Measurements from ENCODE around the gene ADAMTS6. TPM values are rescaled to one million over a fixed set of nuclear protein-coding genes. Genes with fewer than 3 reads are reported as not detected.
"Not testable (repeated sequence)": the region's sequence is repeated elsewhere in the genome, so short reads cannot be mapped to it uniquely, and the experiment has no call there.

The ADAMTS6 gene
- total and polyA plus RNA-seq, 4 donors = 5.3 to 22.0 (median 13.6) TPM

DNA sequence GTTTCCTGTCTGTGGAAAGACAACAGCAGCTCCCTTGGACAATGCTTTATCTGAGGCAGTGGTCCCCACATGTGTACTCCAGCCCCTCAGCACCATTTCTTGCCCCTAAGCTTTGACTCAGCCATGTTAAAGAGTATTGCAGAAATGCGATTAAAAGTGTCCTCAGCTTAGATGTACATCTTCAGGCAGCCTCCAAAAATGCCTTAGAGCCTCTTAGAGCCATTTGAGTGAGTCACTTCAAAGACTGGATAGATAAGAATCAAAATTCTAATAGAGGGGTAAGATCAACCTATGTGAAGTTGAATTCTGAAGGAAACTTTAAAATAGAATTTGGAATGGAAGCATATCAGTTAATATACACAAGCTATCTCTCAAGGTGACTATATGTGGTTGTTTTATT, 296.3 kb downstream of the ADAMTS6 start:
- WGBS (ENCODE audit: insufficient coverage) = 80% methylated on average over 1 of the region's 1 CpG

DNA sequence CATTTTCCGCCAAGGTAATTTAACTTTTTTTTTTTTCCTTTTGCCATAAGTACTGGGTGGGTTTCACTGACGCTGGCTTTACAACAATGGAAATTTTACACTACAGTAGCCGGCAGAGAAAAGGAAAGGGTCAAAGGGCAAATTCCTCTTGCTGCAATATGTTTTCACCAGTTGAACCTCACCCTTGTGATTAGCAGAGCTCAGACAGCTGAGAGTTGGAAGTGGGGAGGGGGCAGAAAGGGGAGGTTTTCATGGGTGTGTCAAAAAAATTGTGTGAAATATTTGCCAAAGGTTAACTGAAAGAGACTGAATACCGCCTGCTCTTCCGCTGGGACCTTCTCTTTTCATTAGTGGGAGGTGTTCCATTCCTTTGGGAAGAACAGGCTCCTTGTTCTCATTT, 296.9 kb downstream of the ADAMTS6 start:
- Histone ChIP-seq H3K9me3 (ENCODE audit: control insufficient read depth, insufficient read depth, low read length) (no peaks in the 10 kb centered on the region), H3K27ac (ENCODE audit: low read depth, low read length) (no peak overlapping the region), H3K36me3 (ENCODE audit: control insufficient read depth, insufficient read depth, low read length) (no peaks in the 10 kb centered on the region), H3K4me3 (ENCODE audit: low read depth, low read length) (no peak overlapping the region), H3K27me3 (ENCODE audit: control insufficient read depth, insufficient read depth, low read length) (no peaks in the 10 kb centered on the region), H3K4me1 (ENCODE audit: control insufficient read depth, insufficient read depth, low read length) (no peaks in the 10 kb centered on the region)
- no peak for DNase-seq (ENCODE audit: low read depth in 4 of 6, low spot score in 6 of 6)
- WGBS (ENCODE audit: insufficient coverage) = no CpG with 5 or more reads among the region's 5 CpGs

More for the DNA sequence above, 296.3 kb downstream of the ADAMTS6 start:
- no peaks in the 10 kb centered on the region for H3K9me3 ChIP-seq (ENCODE audit: control insufficient read depth, insufficient read depth, low read length)
- H3K27ac ChIP-seq (ENCODE audit: low read depth, low read length) = no peak overlapping the region
- H3K27me3 ChIP-seq (ENCODE audit: control insufficient read depth, insufficient read depth, low read length) = no peaks in the 10 kb centered on the region
- H3K4me3 ChIP-seq (ENCODE audit: low read depth, low read length) = no peak overlapping the region
- no peak for DNase-seq (ENCODE audit: low read depth in 4 of 6, low spot score in 6 of 6)
- H3K36me3 ChIP-seq (ENCODE audit: control insufficient read depth, insufficient read depth, low read length) = no peaks in the 10 kb centered on the region
- H3K4me1 ChIP-seq (ENCODE audit: control insufficient read depth, insufficient read depth, low read length) = no peaks in the 10 kb centered on the region

DNA sequence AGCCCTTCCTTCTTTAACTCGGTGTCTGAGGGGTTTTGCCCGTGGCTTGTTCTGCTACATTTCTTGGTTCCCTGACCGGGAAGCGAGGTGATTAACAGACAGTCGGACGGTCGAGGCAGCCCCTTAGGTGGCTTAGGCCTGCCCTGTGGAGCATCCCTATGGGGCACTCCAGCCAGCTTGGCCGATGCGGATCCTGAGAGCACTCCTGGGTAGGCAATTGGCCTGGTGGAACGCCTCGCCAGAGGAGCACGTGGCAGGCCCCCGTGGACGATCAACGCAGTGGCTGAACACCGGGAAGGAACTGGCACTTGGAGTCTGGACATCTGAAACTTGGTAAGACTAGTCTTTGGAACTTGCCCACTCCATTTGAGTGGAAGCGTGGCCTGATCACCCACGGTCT, 307.5 kb downstream of the ADAMTS6 start:
- not testable (repeated sequence) for H3K9me3 ChIP-seq (ENCODE audit: control insufficient read depth, insufficient read depth, low read length); H3K36me3 ChIP-seq (ENCODE audit: control insufficient read depth, insufficient read depth, low read length); H3K4me3 ChIP-seq (ENCODE audit: low read depth, low read length); H3K27ac ChIP-seq (ENCODE audit: low read depth, low read length); DNase-seq (ENCODE audit: low read depth in 4 of 6, low spot score in 6 of 6); H3K4me1 ChIP-seq (ENCODE audit: control insufficient read depth, insufficient read depth, low read length); H3K27me3 ChIP-seq (ENCODE audit: control insufficient read depth, insufficient read depth, low read length)
- over 99% methylated on average over 16 of the region's 18 CpGs for WGBS (ENCODE audit: insufficient coverage)

DNA sequence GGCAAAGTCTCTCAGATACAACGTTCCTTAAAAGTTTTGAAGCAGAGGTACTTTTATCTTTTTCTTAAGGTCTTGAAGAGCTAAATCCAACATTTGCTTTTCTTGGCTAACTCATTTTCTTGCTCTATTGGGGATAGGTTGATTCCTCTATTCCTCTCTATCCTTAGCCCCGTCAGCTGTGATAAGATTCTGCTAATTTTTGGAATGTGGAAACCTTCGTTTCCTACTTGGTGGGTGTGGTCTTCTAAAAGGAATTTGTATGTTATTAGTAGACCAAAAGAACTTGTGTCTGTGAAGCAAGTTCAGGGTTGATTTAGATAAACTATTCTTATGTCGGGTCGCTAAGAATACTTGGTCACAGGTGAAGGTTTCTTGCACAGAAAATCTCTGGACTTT, 308.6 kb downstream of the ADAMTS6 start:
- DNase-seq (ENCODE audit: low read depth in 4 of 6, low spot score in 6 of 6) = no peak
- 80% methylated on average over 1 of the region's 5 CpGs for WGBS (ENCODE audit: insufficient coverage)
- no peaks in the 10 kb centered on the region for H3K9me3 ChIP-seq (ENCODE audit: control insufficient read depth, insufficient read depth, low read length)

DNA sequence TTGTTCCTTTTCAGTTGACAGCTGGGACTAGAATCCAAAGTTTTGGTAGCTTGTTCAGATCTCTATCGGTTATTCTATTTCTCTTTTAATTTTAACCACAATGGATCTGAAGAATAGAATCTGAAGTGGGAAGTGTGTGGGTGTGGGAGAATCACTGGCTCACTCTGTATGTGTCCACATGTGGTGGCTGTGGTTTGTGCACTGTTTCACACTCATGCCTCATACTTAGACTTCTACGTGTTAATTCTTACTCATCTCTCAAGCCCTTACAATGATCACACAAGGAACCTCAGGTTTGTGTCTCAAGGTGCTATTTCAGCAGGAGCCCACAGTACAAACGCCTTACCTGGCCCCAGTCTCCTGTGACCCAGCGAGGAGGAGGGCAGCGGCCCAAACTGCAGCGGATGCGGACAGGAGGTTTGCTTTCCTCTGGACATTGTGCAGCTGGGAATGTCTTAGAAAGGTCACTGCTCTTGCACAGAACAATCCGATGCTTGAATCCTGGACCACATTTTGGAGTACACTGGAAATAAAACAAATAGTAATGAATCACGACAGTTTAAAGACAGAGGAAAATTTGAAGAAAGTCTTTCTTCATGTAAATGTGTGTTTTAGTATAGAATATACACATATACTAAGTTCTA, 309.1 kb downstream of the ADAMTS6 start:
- H3K27me3 ChIP-seq (ENCODE audit: control insufficient read depth, insufficient read depth, low read length) = no peaks in the 10 kb centered on the region
- no peak for DNase-seq (ENCODE audit: low read depth in 4 of 6, low spot score in 6 of 6)
- H3K4me1 ChIP-seq (ENCODE audit: control insufficient read depth, insufficient read depth, low read length) = no peaks in the 10 kb centered on the region
- WGBS (ENCODE audit: insufficient coverage) = 87% methylated on average over 7 of the region's 9 CpGs
- no peaks in the 10 kb centered on the region for H3K36me3 ChIP-seq (ENCODE audit: control insufficient read depth, insufficient read depth, low read length)
- H3K27ac ChIP-seq (ENCODE audit: low read depth, low read length) = no peak overlapping the region
- H3K4me3 ChIP-seq (ENCODE audit: low read depth, low read length) = no peak overlapping the region
- no peaks in the 10 kb centered on the region for H3K9me3 ChIP-seq (ENCODE audit: control insufficient read depth, insufficient read depth, low read length)

More for the DNA sequence above, 308.6 kb downstream of the ADAMTS6 start:
- H3K27ac ChIP-seq (ENCODE audit: low read depth, low read length) = no peak overlapping the region
- H3K27me3 ChIP-seq (ENCODE audit: control insufficient read depth, insufficient read depth, low read length) = no peaks in the 10 kb centered on the region
- no peak overlapping the region for H3K4me3 ChIP-seq (ENCODE audit: low read depth, low read length)
- no peaks in the 10 kb centered on the region for H3K4me1 ChIP-seq (ENCODE audit: control insufficient read depth, insufficient read depth, low read length)
- no peaks in the 10 kb centered on the region for H3K36me3 ChIP-seq (ENCODE audit: control insufficient read depth, insufficient read depth, low read length)

DNA sequence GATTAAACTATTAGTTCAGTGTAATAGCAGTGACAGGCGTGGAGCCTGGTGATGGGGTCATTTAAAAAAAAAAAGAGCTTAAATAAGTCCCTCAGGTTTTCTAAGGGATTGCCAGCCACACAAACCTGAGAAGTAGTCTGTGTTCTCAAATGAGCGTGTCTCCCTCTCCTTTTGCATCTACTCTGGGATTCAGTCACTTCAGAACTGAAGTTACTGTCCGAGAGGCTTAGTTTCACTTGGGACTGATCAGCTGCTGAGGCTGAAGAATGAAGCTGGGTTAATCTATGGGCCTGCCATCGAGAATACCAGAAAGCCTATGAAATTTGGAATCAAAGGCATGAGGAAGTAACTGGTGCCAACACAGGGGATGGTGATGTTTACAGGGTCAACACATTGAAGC, 310.1 kb downstream of the ADAMTS6 start:
- no peak overlapping the region for H3K27ac ChIP-seq (ENCODE audit: low read depth, low read length)
- H3K4me1 ChIP-seq (ENCODE audit: control insufficient read depth, insufficient read depth, low read length) = no peaks in the 10 kb centered on the region
- WGBS (ENCODE audit: insufficient coverage) = 93% methylated on average over 3 of the region's 4 CpGs
- H3K27me3 ChIP-seq (ENCODE audit: control insufficient read depth, insufficient read depth, low read length) = no peaks in the 10 kb centered on the region
- no peaks in the 10 kb centered on the region for H3K9me3 ChIP-seq (ENCODE audit: control insufficient read depth, insufficient read depth, low read length)
- no peak overlapping the region for H3K4me3 ChIP-seq (ENCODE audit: low read depth, low read length)
- DNase-seq (ENCODE audit: low read depth in 4 of 6, low spot score in 6 of 6) = no peak
- H3K36me3 ChIP-seq (ENCODE audit: control insufficient read depth, insufficient read depth, low read length) = no peaks in the 10 kb centered on the region

DNA sequence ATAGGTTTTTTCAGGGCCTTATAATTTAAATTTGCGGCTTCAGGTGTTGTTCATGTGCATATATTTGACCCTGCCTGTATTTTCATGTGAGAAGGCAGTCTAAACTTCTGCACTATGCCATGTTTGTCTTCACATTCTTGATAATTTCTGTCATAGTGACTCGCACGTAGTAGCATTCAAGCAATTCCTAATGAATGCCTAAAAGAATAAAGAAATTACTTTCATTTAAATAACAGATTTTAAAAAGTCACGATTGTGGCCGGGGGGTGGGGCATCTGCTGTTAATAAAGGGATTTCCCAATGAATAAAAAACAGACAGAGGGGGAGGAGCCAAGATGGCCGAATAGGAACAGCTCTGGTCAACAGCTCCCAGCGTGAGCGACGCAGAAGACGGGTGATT, 318.0 kb downstream of the ADAMTS6 start:
- H3K27me3 ChIP-seq (ENCODE audit: control insufficient read depth, insufficient read depth, low read length) = no peaks in the 10 kb centered on the region
- no peak overlapping the region for H3K4me3 ChIP-seq (ENCODE audit: low read depth, low read length)
- 100% methylated on average over 4 of the region's 10 CpGs for WGBS (ENCODE audit: insufficient coverage)
- H3K27ac ChIP-seq (ENCODE audit: low read depth, low read length) = no peak overlapping the region
- no peaks in the 10 kb centered on the region for H3K4me1 ChIP-seq (ENCODE audit: control insufficient read depth, insufficient read depth, low read length)
- DNase-seq (ENCODE audit: low read depth in 4 of 6, low spot score in 6 of 6) = no peak
- H3K9me3 ChIP-seq (ENCODE audit: control insufficient read depth, insufficient read depth, low read length) = no peaks in the 10 kb centered on the region
- no peaks in the 10 kb centered on the region for H3K36me3 ChIP-seq (ENCODE audit: control insufficient read depth, insufficient read depth, low read length)

DNA sequence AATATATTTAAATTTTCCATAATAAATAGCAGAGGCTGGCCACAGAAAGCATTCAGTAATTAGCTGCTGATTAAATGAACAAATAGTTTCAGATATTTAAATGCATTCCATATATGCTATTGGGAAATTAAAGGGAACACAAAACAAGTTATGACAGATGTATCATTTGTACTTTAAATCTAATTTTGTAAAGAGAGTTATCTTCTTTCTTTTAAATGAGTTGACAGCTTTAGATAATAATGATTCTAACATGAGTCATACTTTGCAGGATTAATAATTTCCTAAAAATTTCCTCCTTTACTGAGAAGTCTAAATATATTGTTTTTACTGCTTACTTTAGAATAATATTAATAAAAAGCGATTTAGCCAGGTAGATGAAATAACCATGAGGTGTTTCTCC, 320.1 kb downstream of the ADAMTS6 start:
- H3K4me1 ChIP-seq (ENCODE audit: control insufficient read depth, insufficient read depth, low read length) = no peaks in the 10 kb centered on the region
- H3K27me3 ChIP-seq (ENCODE audit: control insufficient read depth, insufficient read depth, low read length) = no peaks in the 10 kb centered on the region
- H3K36me3 ChIP-seq (ENCODE audit: control insufficient read depth, insufficient read depth, low read length) = no peaks in the 10 kb centered on the region
- H3K27ac ChIP-seq (ENCODE audit: low read depth, low read length) = no peak overlapping the region
- DNase-seq (ENCODE audit: low read depth in 4 of 6, low spot score in 6 of 6) = no peak
- no CpG with 5 or more reads among the region's 1 CpG for WGBS (ENCODE audit: insufficient coverage)
- no peak overlapping the region for H3K4me3 ChIP-seq (ENCODE audit: low read depth, low read length)
- no peaks in the 10 kb centered on the region for H3K9me3 ChIP-seq (ENCODE audit: control insufficient read depth, insufficient read depth, low read length)

DNA sequence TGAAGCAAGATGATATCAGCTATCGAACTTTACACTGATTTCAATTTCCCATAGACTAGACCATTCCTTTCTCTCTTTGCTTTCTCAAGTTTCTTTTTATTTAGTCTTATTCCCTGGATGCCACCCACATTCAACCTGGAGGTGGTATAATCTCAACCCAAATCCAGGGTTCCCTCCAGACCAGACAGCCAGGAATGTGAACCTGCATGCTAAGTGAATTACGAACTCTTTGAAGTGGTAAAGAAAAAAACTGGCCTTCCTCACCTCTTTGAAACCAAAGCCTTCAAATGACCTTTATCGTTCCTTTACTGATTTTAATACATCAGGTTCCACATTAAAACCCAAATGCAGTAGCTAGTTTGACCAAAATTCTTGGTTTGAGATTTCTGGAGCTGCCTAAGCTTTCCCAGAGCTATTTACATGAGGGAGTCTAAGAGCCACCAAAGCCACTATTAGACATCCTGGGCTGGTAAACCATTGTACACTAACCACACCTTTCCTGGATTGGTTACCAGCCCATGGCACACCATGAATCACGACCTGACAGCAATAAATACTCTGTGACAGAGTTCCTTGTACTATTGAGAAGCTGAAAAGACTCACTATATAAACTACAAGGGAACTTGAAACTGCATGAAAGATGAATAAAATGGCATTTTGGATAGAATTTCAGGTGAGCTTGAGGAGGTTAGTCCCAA, 323.7 kb downstream of the ADAMTS6 start:
- H3K4me3 ChIP-seq (ENCODE audit: low read depth, low read length) = no peak overlapping the region
- H3K9me3 ChIP-seq (ENCODE audit: control insufficient read depth, insufficient read depth, low read length) = no peaks in the 10 kb centered on the region
- H3K36me3 ChIP-seq (ENCODE audit: control insufficient read depth, insufficient read depth, low read length) = no peaks in the 10 kb centered on the region
- no peaks in the 10 kb centered on the region for H3K27me3 ChIP-seq (ENCODE audit: control insufficient read depth, insufficient read depth, low read length)
- no peaks in the 10 kb centered on the region for H3K4me1 ChIP-seq (ENCODE audit: control insufficient read depth, insufficient read depth, low read length)
- no peak for DNase-seq (ENCODE audit: low read depth in 4 of 6, low spot score in 6 of 6)
- no peak overlapping the region for H3K27ac ChIP-seq (ENCODE audit: low read depth, low read length)
- WGBS (ENCODE audit: insufficient coverage) = 92% methylated on average over 2 of the region's 4 CpGs

DNA sequence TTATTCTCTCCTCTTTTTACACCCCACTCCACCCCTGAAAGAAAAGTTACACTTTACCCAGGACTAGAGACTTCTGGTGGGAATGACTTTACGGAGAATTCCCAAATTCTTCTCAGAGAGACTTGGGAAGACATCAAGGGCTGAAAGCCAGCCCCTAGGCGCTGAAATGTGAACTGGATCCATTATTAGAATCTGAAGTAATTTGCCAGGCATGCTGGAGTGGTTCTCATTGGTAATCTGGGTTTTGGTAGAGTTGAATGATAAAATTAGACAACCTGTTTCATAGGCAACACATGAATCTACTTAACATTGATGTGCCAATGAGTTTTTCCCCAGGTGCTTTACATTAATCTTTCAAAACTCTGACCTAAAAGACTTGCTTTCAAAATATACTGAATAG, 324.8 kb downstream of the ADAMTS6 start:
- WGBS (ENCODE audit: insufficient coverage) = 86% methylated on average over 2 of the region's 2 CpGs
- no peak for DNase-seq (ENCODE audit: low read depth in 4 of 6, low spot score in 6 of 6)
- Histone ChIP-seq H3K4me1 (ENCODE audit: control insufficient read depth, insufficient read depth, low read length) (no peaks in the 10 kb centered on the region), H3K4me3 (ENCODE audit: low read depth, low read length) (no peak overlapping the region), H3K27me3 (ENCODE audit: control insufficient read depth, insufficient read depth, low read length) (no peaks in the 10 kb centered on the region), H3K27ac (ENCODE audit: low read depth, low read length) (no peak overlapping the region), H3K9me3 (ENCODE audit: control insufficient read depth, insufficient read depth, low read length) (no peaks in the 10 kb centered on the region), H3K36me3 (ENCODE audit: control insufficient read depth, insufficient read depth, low read length) (no peaks in the 10 kb centered on the region)
